Loucy (cell line): ENCODE data around the gene KIF23.
A peak's percentile ranks its signal among the peaks of the same experiment; 100 is the strongest.

Source experiments
- CTCF ChIP-seq: fragments of 200-600 bp; sonication (generic); conservative IDR thresholded peaks from 2 replicates; pipeline ENCODE4 v1.5.1; 2014; ENCODE audit warnings: mild to moderate bottlenecking, antibody characterized with exemption, low read length
- EZH2phosphoT487 ChIP-seq: fragments of 200-600 bp; IDR thresholded peaks from 2 replicates; pipeline ENCODE4 v1.6.1; 2018; ENCODE audit warnings: antibody characterized with exemption, mild to moderate bottlenecking, moderate library complexity, borderline replicate concordance

GRCh38 chr15:69462493-69463181, 48.5 kb downstream of the KIF23 start:
- peak; percentile 72 for TF ChIP-seq CTCF
- no peak for TF ChIP-seq EZH2phosphoT487
